IMR-90 (cell line): ENCODE results near the gene TP63. TPM values are rescaled to one million over a fixed set of nuclear protein-coding genes. Genes with fewer than 3 reads are reported as not detected.

Source experiments
- ATAC-seq: fragments of 200-7000 bp; cut with Tn5 transposase; 2 replicates; pipeline ENCODE4 v1.9.1; 2020; ENCODE audit warnings: low read depth, mild to moderate bottlenecking, moderate library complexity
- BruUV-seq: library from RNA; stranded (reverse); fragments of 400-500 nt; replicated peaks from 2 replicates; lab custom pipeline; 2021; lab: Mats Ljungman, UMichigan
- CTCF ChIA-PET: fragments of 300-600 bp; formaldehyde crosslinking; extraction: SDS; loops from one replicate; lab custom pipeline; 2021; ENCODE audit warnings: antibody characterized with exemption; lab: Yijun Ruan, JAX
- POLR2A ChIA-PET: fragments of 300-600 bp; sonication (Branson Sonifier 250); formaldehyde crosslinking; loops from one replicate; lab custom pipeline; 2022; ENCODE audit warnings: antibody characterized with exemption; ENCODE audit not compliant: unreplicated experiment; lab: Charles Lee
- DNase-seq: peaks from one replicate; pipeline ENCODE4 v3.0.0; 2013
- H2AFZ ChIP-seq: replicated peaks from 2 replicates; pipeline ENCODE3; 2013; ENCODE audit warnings: low read length, mild to moderate bottlenecking; ENCODE audit not compliant: poor library complexity
- H2AK5ac ChIP-seq: 2 replicates; pipeline ENCODE4 v1.6.1; 2013; ENCODE audit warnings: low read depth, low read length, inconsistent platforms
- H2AK9ac ChIP-seq: replicated peaks from 2 replicates; pipeline ENCODE3; 2013; ENCODE audit warnings: mild to moderate bottlenecking, low read depth, low read length, moderate library complexity; ENCODE audit not compliant: poor library complexity
- H2BK120ac ChIP-seq: 2 replicates; pipeline ENCODE4 v1.6.1; 2013; ENCODE audit warnings: low read depth, low read length, inconsistent platforms
- H2BK15ac ChIP-seq: 3 replicates; pipeline ENCODE4 v1.6.1; 2013; ENCODE audit warnings: low read depth, low read length, inconsistent platforms
- H2BK20ac ChIP-seq: 2 replicates; pipeline ENCODE4 v1.6.1; 2013; ENCODE audit warnings: low read depth, mild to moderate bottlenecking, inconsistent platforms, low read length, moderate library complexity
- H2BK5ac ChIP-seq: 2 replicates; pipeline ENCODE4 v1.6.1; 2013; ENCODE audit warnings: mild to moderate bottlenecking, low read depth, low read length, inconsistent platforms; ENCODE audit not compliant: poor library complexity, severe bottlenecking
- H3K14ac ChIP-seq: replicated peaks from 2 replicates; pipeline ENCODE4 v1.6.1; 2013; ENCODE audit warnings: low read depth, low read length, inconsistent platforms
- H3K18ac ChIP-seq: 2 replicates; pipeline ENCODE4 v1.6.1; 2013; ENCODE audit warnings: low read depth, low read length, control low read depth
- H3K23ac ChIP-seq: 2 replicates; pipeline ENCODE4 v1.6.1; 2013; ENCODE audit warnings: low read depth, low read length, inconsistent platforms
- H3K27ac ChIP-seq: 2 replicates; pipeline ENCODE4 v1.5.1; 2013; ENCODE audit warnings: mild to moderate bottlenecking, control low read depth, low read length; ENCODE audit not compliant: insufficient read depth
- H3K27me3 ChIP-seq: 2 replicates; pipeline ENCODE4 v1.6.1; 2013; ENCODE audit warnings: low read length; ENCODE audit not compliant: control insufficient read depth, insufficient read depth
- H3K36me3 ChIP-seq: 2 replicates; pipeline ENCODE4 v1.6.1; 2013; ENCODE audit warnings: low read length, mixed read lengths; ENCODE audit not compliant: control insufficient read depth, insufficient read depth
- H3K4ac ChIP-seq: 2 replicates; pipeline ENCODE4 v1.6.1; 2013; ENCODE audit warnings: low read depth, low read length, inconsistent platforms
- H3K4me1 ChIP-seq: 2 replicates; pipeline ENCODE4 v1.6.1; 2013; ENCODE audit warnings: low read length, mixed read lengths; ENCODE audit not compliant: control insufficient read depth, insufficient read depth
- H3K4me2 ChIP-seq: 2 replicates; pipeline ENCODE4 v1.6.1; 2013; ENCODE audit warnings: low read depth, mild to moderate bottlenecking, control low read depth, low read length, moderate library complexity
- H3K4me3 ChIP-seq: 2 replicates; pipeline ENCODE4 v1.5.1; 2013; ENCODE audit warnings: low read depth, mild to moderate bottlenecking, control low read depth, low read length, moderate library complexity; ENCODE audit not compliant: insufficient read depth
- H3K56ac ChIP-seq: 2 replicates; pipeline ENCODE4 v1.6.1; 2013; ENCODE audit warnings: low read length, inconsistent platforms; ENCODE audit not compliant: insufficient read depth; ENCODE audit errors: extremely low read depth
- H3K79me1 ChIP-seq, 2 experiments: 2 replicates each; pipeline ENCODE4 v1.6.1; 2013; ENCODE audit warnings: low read length in 2 of 2, inconsistent platforms in 1 of 2, low read depth in 1 of 2
- H3K9ac ChIP-seq: 2 replicates; pipeline ENCODE4 v1.6.1; 2013; ENCODE audit warnings: low read depth, low read length, control low read depth
- H3K9me1 ChIP-seq: 2 replicates; pipeline ENCODE4 v1.6.1; 2013; ENCODE audit warnings: low read length, inconsistent platforms; ENCODE audit not compliant: insufficient read depth
- H3K9me3 ChIP-seq: 2 replicates; pipeline ENCODE4 v1.6.1; 2013; ENCODE audit warnings: low read length; ENCODE audit not compliant: control insufficient read depth, insufficient read depth
- H4K20me1 ChIP-seq: 2 replicates; pipeline ENCODE4 v1.6.1; 2013; ENCODE audit warnings: low read length, inconsistent platforms; ENCODE audit not compliant: insufficient read depth
- H4K5ac ChIP-seq: 2 replicates; pipeline ENCODE4 v1.6.1; 2013; ENCODE audit warnings: mild to moderate bottlenecking, low read depth, low read length, control low read depth
- H4K8ac ChIP-seq, 2 experiments: 2 replicates each; pipeline ENCODE4 v1.6.1; 2013; ENCODE audit warnings: low read depth in 2 of 2, low read length in 2 of 2, control low read depth in 1 of 2, inconsistent platforms in 1 of 2
- H4K91ac ChIP-seq: 2 replicates; pipeline ENCODE4 v1.6.1; 2013; ENCODE audit warnings: low read depth, low read length, inconsistent platforms; ENCODE audit not compliant: insufficient read depth
- BHLHE40 ChIP-seq: fragments of 150-350 bp; IDR thresholded peaks from 2 replicates; pipeline ENCODE4 v1.6.1; 2016; ENCODE audit warnings: mild to moderate bottlenecking, low read depth, low read length
- CEBPB ChIP-seq: IDR thresholded peaks from 2 replicates; pipeline ENCODE4 v1.6.1; 2012; ENCODE audit warnings: low read depth, low read length, improper control_type of control experiment
- CHD1 ChIP-seq: IDR thresholded peaks from 2 replicates; pipeline ENCODE4 v1.6.1; 2012; ENCODE audit warnings: low read depth, low read length, improper control_type of control experiment
- FOS ChIP-seq: fragments of 150-350 bp; IDR thresholded peaks from 2 replicates; pipeline ENCODE4 v1.6.1; 2016; ENCODE audit warnings: low read depth, low read length
- MAZ ChIP-seq: IDR thresholded peaks from 2 replicates; pipeline ENCODE4 v1.6.1; 2012; ENCODE audit warnings: low read depth, mild to moderate bottlenecking, low read length, improper control_type of control experiment, moderate library complexity, borderline replicate concordance
- MXI1 ChIP-seq: IDR thresholded peaks from 2 replicates; pipeline ENCODE4 v1.6.1; 2012; ENCODE audit warnings: low read depth, mild to moderate bottlenecking, low read length, moderate library complexity, borderline replicate concordance
- NFE2L2 ChIP-seq: fragments of 150-350 bp; IDR thresholded peaks from 2 replicates; pipeline ENCODE4 v1.6.1; 2016; ENCODE audit warnings: low read depth, mild to moderate bottlenecking, low read length
- POLR2A ChIP-seq: IDR thresholded peaks from 2 replicates; pipeline ENCODE4 v1.6.1; 2012; ENCODE audit warnings: mild to moderate bottlenecking, low read depth, low read length
- RFX5 ChIP-seq: IDR thresholded peaks from 2 replicates; pipeline ENCODE4 v1.8.0; 2012; ENCODE audit warnings: low read depth, mild to moderate bottlenecking, low read length, moderate library complexity
- SMC3 ChIP-seq: fragments of 150-350 bp; IDR thresholded peaks from 2 replicates; pipeline ENCODE4 v1.6.1; 2016; ENCODE audit warnings: low read depth, mild to moderate bottlenecking, antibody characterized with exemption, low read length, moderate library complexity
- WGBS, 2 experiments: methylation state at CpG; one replicate each; pipeline versions ENCODE4 v1.1.5 to v1.1.7; 2013; ENCODE audit warnings: missing lambda C conversion rate in 2 of 2; ENCODE audit not compliant: insufficient read length in 1 of 2; ENCODE audit errors: extremely low coverage in 2 of 2; 5-methylcytosine and 5-hydroxymethylcytosine counted together
- dilution Hi-C: fragments of 300-500 bp; cut with HindIII; formaldehyde crosslinking; loops from one replicate; pipeline ENCODE4 v1.14.3; 2018; ENCODE audit warnings: low sequenced_read_pairs; ENCODE audit not compliant: unreplicated experiment
- in situ Hi-C: fragments of 300-500 bp; cut with MboI; formaldehyde crosslinking; loops from 3 replicates; pipeline ENCODE4 v1.14.3; 2019; ENCODE audit warnings: low sequenced_read_pairs, inconsistent platforms, mixed read lengths
- intact Hi-C: fragments of 100-400 bp; cut with micrococcal nuclease; formaldehyde crosslinking; loops from 2 replicates; pipeline ENCODE4 v1.10.0; 2022
- polyA plus RNA-seq, 3 experiments: library from polyadenylated mRNA; depleted of rRNA; stranded (reverse); fragments of >200 nt; gene quantifications; 2 replicates each; pipeline ENCODE4 v1.2.3, GENCODE V29; 2012; ENCODE audit warnings: low replicate concordance in 1 of 3
- total RNA-seq: library from RNA; depleted of rRNA; stranded (reverse); fragments of >200 nt; gene quantifications from 2 replicates; pipeline ENCODE4 v1.2.3, GENCODE V29; 2012
- TF ChIP-seq, protein P1 (sequence below): fragments of 150-350 bp; IDR thresholded peaks from 2 replicates; pipeline ENCODE4 v1.6.1; 2016; ENCODE audit warnings: low read depth, mild to moderate bottlenecking, low read length, moderate library complexity, borderline replicate concordance

The TP63 gene
- total and polyA plus RNA-seq, 2 of the 4 experiments (the other 2 are of a cell fraction), result not detected

DNA sequence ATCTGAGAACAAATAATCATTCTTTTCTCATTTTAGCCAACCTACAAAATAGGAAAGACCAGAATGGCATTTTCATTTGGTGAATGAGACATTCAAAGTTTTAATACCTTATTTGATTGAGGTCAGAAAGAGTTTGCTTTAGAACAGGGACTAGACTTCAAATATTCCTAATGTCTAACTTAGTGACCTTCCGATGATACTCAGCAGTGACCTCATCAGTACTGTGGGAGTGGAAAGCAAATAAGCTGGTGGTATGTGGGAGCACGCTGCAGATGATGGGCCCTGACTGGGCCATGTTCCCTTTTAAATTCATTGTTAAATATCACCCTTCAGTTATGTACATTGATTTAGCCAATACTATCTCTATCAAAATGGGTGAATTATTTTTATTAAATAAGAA is 266.2 kb downstream of the TP63 start:
- Histone ChIP-seq H2BK20ac (no peak overlapping the region), H3K18ac (no peak overlapping the region), H3K14ac (no peak overlapping the region), H3K9ac (no peak overlapping the region), H2AFZ (no peak overlapping the region), H3K36me3 (no peaks in the 10 kb centered on the region), H2BK120ac (no peak overlapping the region), H3K4me3 (no peak overlapping the region), H4K91ac (no peak overlapping the region), H3K27me3 (no peaks in the 10 kb centered on the region; the same call in 1 of the 2 replicates), H3K56ac (no peak overlapping the region), H4K20me1 (no peaks in the 10 kb centered on the region), H3K9me1 (no peaks in the 10 kb centered on the region), H3K4me1 (no peaks in the 10 kb centered on the region), H2AK5ac (no peak overlapping the region), H2BK5ac (no peak overlapping the region), H3K4ac (no peak overlapping the region), H4K5ac (no peak overlapping the region), H2BK15ac (no peak overlapping the region), H3K9me3 (no peaks in the 10 kb centered on the region; the same call in 1 of the 2 replicates), H3K4me2 (no peak overlapping the region), H3K23ac (no peak overlapping the region), H3K27ac (no peak overlapping the region), H4K8ac (no peak overlapping the region), H2AK9ac (no peak overlapping the region), H3K79me1 (no peaks in the 10 kb centered on the region)
- intact Hi-C loops, result no loop called here
- dilution Hi-C loops, result no loop called here
- TF ChIP-seq FOS (no peak), RFX5 (no peak), POLR2A (no peak), CEBPB (no peak), BHLHE40 (no peak), MXI1 (no peak), CHD1 (no peak), NFE2L2 (no peak), SMC3 (no peak), MAZ (no peak)
- TF ChIP-seq, protein P1, sequence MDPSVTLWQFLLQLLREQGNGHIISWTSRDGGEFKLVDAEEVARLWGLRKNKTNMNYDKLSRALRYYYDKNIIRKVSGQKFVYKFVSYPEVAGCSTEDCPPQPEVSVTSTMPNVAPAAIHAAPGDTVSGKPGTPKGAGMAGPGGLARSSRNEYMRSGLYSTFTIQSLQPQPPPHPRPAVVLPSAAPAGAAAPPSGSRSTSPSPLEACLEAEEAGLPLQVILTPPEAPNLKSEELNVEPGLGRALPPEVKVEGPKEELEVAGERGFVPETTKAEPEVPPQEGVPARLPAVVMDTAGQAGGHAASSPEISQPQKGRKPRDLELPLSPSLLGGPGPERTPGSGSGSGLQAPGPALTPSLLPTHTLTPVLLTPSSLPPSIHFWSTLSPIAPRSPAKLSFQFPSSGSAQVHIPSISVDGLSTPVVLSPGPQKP, result no peak
- in situ Hi-C loops, result no loop called here
- no TSS peak for BruUV-seq
- POLR2A ChIA-PET, result no interaction called here
- CTCF ChIA-PET, result no interaction called here
- ATAC-seq (no peak), DNase-seq (no peak)
- WGBS, 2 experiments, result no CpG with 5 or more reads among the region's 2 CpGs
